Eye (tissue), 1 donor: ENCODE results near the gene CTDSP2.
A peak's percentile ranks its signal among the peaks of the same experiment; 100 is the strongest.
"Not testable (repeated sequence)": the region's sequence is repeated elsewhere in the genome, so short reads cannot be mapped to it uniquely, and the experiment has no call there.

Experiments
- DNase-seq: peaks from one replicate; pipeline ENCODE4 v3.0.0-alpha.2; 2015

Gene CTDSP2, protein sequence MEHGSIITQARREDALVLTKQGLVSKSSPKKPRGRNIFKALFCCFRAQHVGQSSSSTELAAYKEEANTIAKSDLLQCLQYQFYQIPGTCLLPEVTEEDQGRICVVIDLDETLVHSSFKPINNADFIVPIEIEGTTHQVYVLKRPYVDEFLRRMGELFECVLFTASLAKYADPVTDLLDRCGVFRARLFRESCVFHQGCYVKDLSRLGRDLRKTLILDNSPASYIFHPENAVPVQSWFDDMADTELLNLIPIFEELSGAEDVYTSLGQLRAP

GRCh38 chr12:57846577-57847319 lies at the start of gene CTDSP2:
Gene CTDSP2, minus strand, starts transcription at chr12:57846729. Its CDS starts 294 bp downstream, at chr12:57846435.
- DNase-seq: peak; percentile 99

- peak; percentile 73 for DNase-seq
These were observed 49.5 kb upstream of the CTDSP2 start for GRCh38 chr12:57896115-57896433.

GRCh38 chr12:57895389-57896114 lies 49.0 kb upstream of the CTDSP2 start:
- peak; percentile 63 for DNase-seq

- peak; percentile 77 for DNase-seq
These were observed 48.1 kb upstream of the CTDSP2 start for GRCh38 chr12:57894399-57895292.

- peak; percentile 97 for DNase-seq
These were observed 47.2 kb upstream of the CTDSP2 start for GRCh38 chr12:57893431-57894353.

DNA sequence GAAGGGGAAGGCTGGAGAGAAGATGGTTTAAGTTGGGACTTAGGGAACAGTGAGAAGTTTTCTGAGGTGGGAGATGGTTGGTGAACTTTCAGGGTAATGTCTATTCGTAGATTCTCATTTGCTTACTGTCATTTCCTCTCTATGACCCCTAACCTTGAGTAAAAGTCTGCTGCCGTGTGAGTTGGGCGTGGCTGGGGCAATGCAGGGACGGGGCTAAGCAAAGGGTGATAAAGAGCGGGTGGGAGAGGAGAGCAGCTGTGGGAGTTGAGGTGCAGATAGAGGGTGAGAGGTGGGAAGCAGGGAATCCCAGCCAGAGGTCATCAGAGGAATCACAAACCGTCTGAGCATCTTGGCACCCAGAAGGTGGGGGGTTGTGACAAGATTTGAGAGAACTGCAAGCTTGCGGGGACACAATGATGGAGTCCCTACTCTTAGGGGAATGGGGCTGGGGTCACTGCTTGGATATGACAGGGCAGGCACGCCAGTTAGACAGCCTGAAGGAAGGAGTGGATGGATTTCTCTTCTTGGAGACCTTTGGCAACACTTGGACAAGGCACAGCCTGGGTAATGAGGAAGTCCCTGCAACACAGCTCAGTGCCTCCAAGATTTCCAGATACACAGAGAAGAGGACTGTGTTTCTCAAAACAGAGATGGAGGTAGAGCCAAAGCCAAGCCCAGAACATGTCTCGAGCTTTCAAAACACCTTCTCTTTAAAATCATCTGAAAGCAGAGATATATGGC lies 45.9 kb upstream of the CTDSP2 start:
- DNase-seq: no peak

GRCh38 chr12:57891542-57892228 lies 45.2 kb upstream of the CTDSP2 start:
- no peak for DNase-seq

DNA sequence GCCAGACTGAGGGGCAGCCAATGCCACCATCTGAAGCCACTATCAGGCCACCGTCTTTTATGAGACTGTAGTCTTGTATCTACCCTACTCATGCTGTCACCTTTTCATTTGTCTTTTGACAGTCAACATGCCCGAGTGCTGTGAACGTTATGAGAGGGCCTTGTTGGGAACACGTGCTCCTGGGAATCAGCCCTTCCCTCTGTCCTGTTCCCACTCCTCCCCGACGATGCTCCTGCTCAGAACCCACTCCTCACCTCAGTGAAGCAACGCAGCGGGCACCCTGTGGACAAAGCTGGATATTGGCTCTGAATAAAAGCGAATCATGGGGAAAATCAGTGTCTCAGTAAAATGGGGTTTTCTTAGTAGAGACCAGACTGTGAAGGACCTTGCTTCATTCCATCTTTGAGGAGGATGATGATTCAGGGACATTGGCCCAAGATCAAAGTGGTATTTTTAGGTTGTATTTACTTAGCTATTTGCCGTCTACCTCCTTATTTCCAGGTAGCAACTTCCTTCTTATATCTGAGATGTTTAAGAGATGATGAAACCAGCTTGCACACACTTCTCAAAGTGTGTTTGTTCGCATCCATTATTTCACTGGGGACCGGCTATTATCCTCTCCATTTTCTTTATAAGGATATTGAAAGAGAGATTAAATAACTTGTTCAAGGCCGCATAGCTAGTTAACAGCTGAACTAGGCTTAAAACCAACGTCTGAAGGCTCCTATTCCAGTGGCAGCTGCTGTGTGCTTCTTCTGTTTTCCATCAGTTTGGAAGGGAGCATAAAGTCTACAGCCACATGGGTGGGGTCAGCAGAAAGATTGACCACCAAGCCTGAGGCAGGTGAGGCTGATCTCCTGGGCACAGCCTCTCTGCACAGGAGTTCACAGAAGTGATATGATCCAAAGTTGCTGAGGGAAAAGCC lies 43.9 kb upstream of the CTDSP2 start:
- no peak for DNase-seq

GRCh38 chr12:57889500-57889989 lies 43.0 kb upstream of the CTDSP2 start:
- DNase-seq: peak; percentile 71

- DNase-seq: peak; percentile 77
These were observed 42.1 kb upstream of the CTDSP2 start for GRCh38 chr12:57888409-57889157.

DNA sequence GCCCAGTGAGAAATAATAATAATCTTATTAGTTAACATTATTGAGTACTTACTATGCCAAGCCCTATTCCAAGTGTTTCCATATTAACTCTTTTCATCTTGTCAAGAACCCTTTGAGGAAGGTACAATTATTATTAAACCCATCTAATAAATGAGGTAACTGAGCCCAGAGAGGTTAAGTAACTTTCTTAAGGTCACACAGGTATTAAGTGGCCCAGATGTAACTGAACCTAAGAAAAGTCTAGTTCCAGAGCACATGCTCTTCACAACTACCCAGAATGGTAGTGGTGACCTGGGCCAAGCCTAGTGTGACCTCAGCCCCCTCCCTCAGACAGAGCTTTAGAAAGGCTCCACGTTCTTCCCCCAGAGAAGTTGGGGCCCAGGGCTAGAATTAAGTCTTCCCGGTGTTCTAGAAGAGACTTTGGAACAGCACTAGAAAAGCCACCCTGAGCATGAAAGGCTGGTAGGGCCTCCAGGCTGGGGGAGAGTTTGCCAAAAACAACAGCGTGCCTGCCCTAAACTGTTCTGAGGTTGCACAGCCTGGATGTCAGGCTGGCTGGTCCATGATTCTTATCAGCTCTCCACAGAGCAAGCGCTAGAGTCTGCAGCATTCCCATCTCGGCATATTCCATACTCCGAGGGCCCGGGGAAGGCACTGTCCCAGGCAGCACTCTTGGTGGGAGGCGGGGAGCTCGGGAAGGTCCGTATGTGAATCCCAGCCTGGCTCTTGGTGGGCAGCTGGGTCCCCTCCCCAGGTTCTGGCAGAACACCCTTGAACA lies 41.3 kb upstream of the CTDSP2 start:
- peak; percentile 62 for DNase-seq

DNA sequence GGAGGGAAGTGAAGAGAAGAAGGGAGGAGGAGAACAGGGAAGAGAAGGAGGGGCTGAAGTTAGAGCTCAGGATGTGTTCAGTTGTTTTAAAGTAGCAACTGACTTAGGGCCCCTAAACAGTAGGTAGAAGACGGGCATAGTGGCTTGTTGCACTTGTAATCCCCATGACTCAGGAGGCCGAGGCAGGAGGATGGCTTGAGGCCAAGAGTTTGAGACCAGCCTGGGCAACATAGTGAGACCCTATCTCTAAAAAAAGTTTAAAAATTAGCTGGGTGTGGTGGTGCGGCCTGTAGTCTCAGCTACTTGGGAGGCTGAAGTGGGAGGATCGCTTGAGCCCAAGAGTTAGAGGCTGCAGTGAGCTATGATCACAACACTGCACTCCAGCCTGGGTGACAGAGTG lies 40.4 kb upstream of the CTDSP2 start:
- not testable (repeated sequence) for DNase-seq

- no peak for DNase-seq
These were observed 40.0 kb upstream of the CTDSP2 start for GRCh38 chr12:57886542-57886941.

- DNase-seq: no peak
These were observed 38.7 kb upstream of the CTDSP2 start for GRCh38 chr12:57885207-57885606.

DNA sequence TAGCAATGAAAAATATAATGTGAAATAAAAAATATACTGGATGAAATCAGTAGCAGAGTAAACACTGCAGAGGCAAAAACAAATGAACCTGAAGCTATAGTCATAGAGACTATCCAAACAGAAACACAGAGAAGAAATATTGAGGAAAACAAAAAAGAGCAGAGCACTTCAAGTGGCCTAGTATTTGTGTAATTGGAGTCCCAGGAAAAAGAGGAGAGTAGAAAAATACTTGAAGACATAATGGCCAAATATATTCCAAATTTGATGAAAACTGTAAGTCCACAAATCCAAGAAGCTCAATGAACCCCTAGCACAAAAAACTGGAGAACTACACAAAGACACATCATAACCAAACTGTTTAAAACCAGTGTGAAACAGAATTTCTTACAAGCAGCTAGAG lies 37.2 kb upstream of the CTDSP2 start:
- no peak for DNase-seq

DNA sequence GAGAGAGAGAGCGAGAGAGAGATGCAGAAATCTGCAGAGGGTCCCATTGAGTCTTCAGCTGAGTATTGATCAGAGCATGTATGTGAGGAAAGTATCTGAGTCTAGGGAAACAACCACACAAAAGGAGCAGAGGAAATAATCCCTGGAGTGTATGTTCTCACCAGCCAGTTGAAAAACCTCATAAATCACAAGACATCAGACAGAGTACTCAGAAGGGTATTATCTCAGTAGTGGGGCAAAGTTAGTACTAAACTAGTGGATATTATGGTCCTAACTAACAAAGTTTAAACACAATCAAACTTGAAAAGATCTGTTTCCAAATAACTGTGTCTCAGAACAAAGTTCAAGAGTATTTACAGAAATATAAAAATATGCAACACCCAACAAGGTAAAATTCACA lies 36.5 kb upstream of the CTDSP2 start:
- DNase-seq: no peak

DNA sequence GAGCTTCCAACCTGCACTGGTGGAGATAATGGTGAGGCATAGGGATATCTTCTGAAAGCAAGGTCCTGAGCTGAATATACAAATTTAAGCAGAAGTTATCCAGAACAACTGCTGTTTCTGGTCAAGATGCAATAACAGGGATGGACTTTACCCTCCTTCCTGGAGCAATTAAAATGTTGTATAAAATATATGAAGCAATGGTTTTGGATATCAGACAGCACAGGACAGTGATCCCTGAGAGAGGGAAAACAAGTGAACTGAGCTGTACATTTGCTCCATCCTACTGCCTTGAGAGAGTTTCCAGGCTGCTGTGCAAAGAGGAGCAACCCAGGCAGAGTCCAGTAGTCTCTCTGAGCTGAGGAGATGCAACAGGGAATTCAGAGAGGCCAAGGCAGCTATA lies 36.0 kb upstream of the CTDSP2 start:
- no peak for DNase-seq
